ENCODE measurements around the gene ADAMTS17. TPM values are rescaled to one million over a fixed set of nuclear protein-coding genes. Genes with fewer than 3 reads are reported as not detected.

ADAMTS17 gene
- total and polyA plus RNA-seq, 9 donors = 3.1 to 8.2 (median 5.2) TPM

- DNase-seq = no peak
- WGBS (ENCODE audit: insufficient coverage) = 51% methylated on average over 6 of the region's 11 CpGs
- H3K4me1 ChIP-seq (ENCODE audit: control insufficient read depth, insufficient read depth, low read length) = peaks cover 14% of the 10 kb centered on the region
Observed at GRCh38 chr15:100224206-100225185, 117.3 kb downstream of the ADAMTS17 start.

DNA sequence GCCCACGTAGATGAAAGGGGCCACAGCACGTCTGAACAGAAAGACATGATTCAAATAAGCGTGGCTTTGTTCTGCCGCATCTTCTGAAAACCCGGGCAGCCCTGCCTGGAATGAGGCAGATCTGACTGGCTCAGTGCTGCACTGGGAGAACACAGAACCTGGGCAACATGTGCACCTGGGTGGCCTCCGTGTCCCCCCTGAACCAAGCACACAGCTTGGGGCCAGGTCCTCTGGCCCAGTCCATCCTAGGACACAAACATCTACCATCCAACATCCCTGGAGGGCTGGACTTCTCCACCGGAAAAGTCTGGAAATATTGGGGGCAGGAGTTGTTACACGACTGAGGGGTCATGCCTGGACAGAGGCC is 119.4 kb downstream of the ADAMTS17 start:
- no peak overlapping the region for H3K27ac ChIP-seq (ENCODE audit: low read length)
- H3K27me3 ChIP-seq (ENCODE audit: control insufficient read depth, insufficient read depth, low read length) = no peaks in the 10 kb centered on the region
- peaks cover 14% of the 10 kb centered on the region for H3K4me1 ChIP-seq (ENCODE audit: control insufficient read depth, insufficient read depth, low read length)
- H3K4me3 ChIP-seq (ENCODE audit: low read length) = no peak overlapping the region
- no peak for DNase-seq
- 77% methylated on average over 8 of the region's 8 CpGs for WGBS (ENCODE audit: insufficient coverage)
- H3K36me3 ChIP-seq (ENCODE audit: control insufficient read depth, insufficient read depth, low read length) = no peaks in the 10 kb centered on the region
- no peaks in the 10 kb centered on the region for H3K9me3 ChIP-seq (replicated peaks; ENCODE audit: control insufficient read depth, low read depth, low read length)

More at GRCh38 chr15:100224206-100225185, 117.3 kb downstream of the ADAMTS17 start:
- H3K27ac ChIP-seq (ENCODE audit: low read length) = no peak overlapping the region
- H3K4me3 ChIP-seq (ENCODE audit: low read length) = no peak overlapping the region
- no peaks in the 10 kb centered on the region for H3K27me3 ChIP-seq (ENCODE audit: control insufficient read depth, insufficient read depth, low read length)
- H3K9me3 ChIP-seq (replicated peaks; ENCODE audit: control insufficient read depth, low read depth, low read length) = no peaks in the 10 kb centered on the region
- H3K36me3 ChIP-seq (ENCODE audit: control insufficient read depth, insufficient read depth, low read length) = no peaks in the 10 kb centered on the region

- no peaks in the 10 kb centered on the region for H3K27me3 ChIP-seq (ENCODE audit: control insufficient read depth, insufficient read depth, low read length)
- H3K27ac ChIP-seq (ENCODE audit: low read length) = no peak overlapping the region
- H3K36me3 ChIP-seq (ENCODE audit: control insufficient read depth, insufficient read depth, low read length) = no peaks in the 10 kb centered on the region
- WGBS (ENCODE audit: insufficient coverage) = 69% methylated on average over 15 of the region's 22 CpGs
- H3K9me3 ChIP-seq (replicated peaks; ENCODE audit: control insufficient read depth, low read depth, low read length) = no peaks in the 10 kb centered on the region
- DNase-seq = peak; percentile 84
- no peak overlapping the region for H3K4me3 ChIP-seq (ENCODE audit: low read length)
- H3K4me1 ChIP-seq (ENCODE audit: control insufficient read depth, insufficient read depth, low read length) = peaks cover 14% of the 10 kb centered on the region
Observed at GRCh38 chr15:100221471-100222348, 120.1 kb downstream of the ADAMTS17 start.

GRCh38 chr15:100220058-100220768 is 121.6 kb downstream of the ADAMTS17 start:
- Histone ChIP-seq H3K27me3 (ENCODE audit: control insufficient read depth, insufficient read depth, low read length) (no peaks in the 10 kb centered on the region), H3K27ac (ENCODE audit: low read length) (no peak overlapping the region), H3K4me3 (ENCODE audit: low read length) (no peak overlapping the region), H3K9me3 (replicated peaks; ENCODE audit: control insufficient read depth, low read depth, low read length) (no peaks in the 10 kb centered on the region), H3K4me1 (ENCODE audit: control insufficient read depth, insufficient read depth, low read length) (peaks cover 14% of the 10 kb centered on the region), H3K36me3 (ENCODE audit: control insufficient read depth, insufficient read depth, low read length) (no peaks in the 10 kb centered on the region)
- no peak for DNase-seq
- 92% methylated on average over 7 of the region's 14 CpGs for WGBS (ENCODE audit: insufficient coverage)

DNA sequence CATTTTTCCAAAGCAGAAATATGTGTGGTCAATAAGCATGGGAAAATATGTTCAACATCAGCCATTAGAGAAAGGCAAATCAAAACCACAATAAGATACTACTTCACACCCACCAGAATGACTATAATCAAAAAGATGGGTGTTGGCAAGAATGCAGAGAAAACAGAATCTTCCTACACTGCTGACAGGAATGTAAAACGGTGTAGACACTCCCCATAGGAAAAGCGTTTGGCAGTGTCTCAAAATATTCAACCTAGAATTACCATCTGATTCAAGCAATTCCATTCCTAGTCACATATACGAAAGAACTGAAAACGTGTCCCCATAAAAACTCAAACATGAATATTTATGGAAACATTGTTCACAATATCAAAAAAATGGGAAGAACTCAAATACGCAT is 123.3 kb downstream of the ADAMTS17 start:
- Histone ChIP-seq H3K27me3 (ENCODE audit: control insufficient read depth, insufficient read depth, low read length) (no peaks in the 10 kb centered on the region), H3K4me1 (ENCODE audit: control insufficient read depth, insufficient read depth, low read length) (peaks cover 14% of the 10 kb centered on the region), H3K9me3 (replicated peaks; ENCODE audit: control insufficient read depth, low read depth, low read length) (no peaks in the 10 kb centered on the region), H3K36me3 (ENCODE audit: control insufficient read depth, insufficient read depth, low read length) (no peaks in the 10 kb centered on the region), H3K4me3 (ENCODE audit: low read length) (no peak overlapping the region), H3K27ac (ENCODE audit: low read length) (no peak overlapping the region)
- WGBS (ENCODE audit: insufficient coverage) = 44% methylated on average over 4 of the region's 5 CpGs
- no peak for DNase-seq

GRCh38 chr15:100216182-100216581 is 125.6 kb downstream of the ADAMTS17 start:
- H3K27ac ChIP-seq (ENCODE audit: low read length) = no peak overlapping the region

DNA sequence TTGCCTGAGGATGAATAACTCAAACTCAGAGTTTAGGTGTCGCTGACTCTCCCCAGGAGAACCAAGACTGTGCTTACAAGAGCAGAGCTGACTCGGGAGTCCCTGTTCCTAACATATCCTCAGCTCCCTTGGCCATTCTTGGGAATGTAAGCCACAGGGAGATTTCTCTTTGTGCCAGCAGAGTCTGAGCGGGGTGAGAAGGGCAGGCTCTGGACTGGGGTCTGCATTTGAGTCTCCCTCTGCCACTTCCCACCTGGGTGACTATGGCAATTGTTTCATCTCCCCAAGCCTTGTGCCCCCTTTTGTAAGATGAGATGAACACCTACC is 126.0 kb downstream of the ADAMTS17 start:
- 80% methylated on average over 1 of the region's 3 CpGs for WGBS (ENCODE audit: insufficient coverage)
- DNase-seq = no peak
- H3K27me3 ChIP-seq (ENCODE audit: control insufficient read depth, insufficient read depth, low read length) = peaks cover 3% of the 10 kb centered on the region
- H3K4me3 ChIP-seq (ENCODE audit: low read length) = no peak overlapping the region
- no peaks in the 10 kb centered on the region for H3K36me3 ChIP-seq (ENCODE audit: control insufficient read depth, insufficient read depth, low read length)
- no peaks in the 10 kb centered on the region for H3K9me3 ChIP-seq (replicated peaks; ENCODE audit: control insufficient read depth, low read depth, low read length)
- H3K27ac ChIP-seq (ENCODE audit: low read length) = no peak overlapping the region
- H3K4me1 ChIP-seq (ENCODE audit: control insufficient read depth, insufficient read depth, low read length) = peaks cover 4% of the 10 kb centered on the region

More at GRCh38 chr15:100216182-100216581, 125.6 kb downstream of the ADAMTS17 start:
- Histone ChIP-seq H3K4me1 (ENCODE audit: control insufficient read depth, insufficient read depth, low read length) (peaks cover 4% of the 10 kb centered on the region), H3K9me3 (replicated peaks; ENCODE audit: control insufficient read depth, low read depth, low read length) (no peaks in the 10 kb centered on the region), H3K4me3 (ENCODE audit: low read length) (no peak overlapping the region), H3K36me3 (ENCODE audit: control insufficient read depth, insufficient read depth, low read length) (no peaks in the 10 kb centered on the region), H3K27me3 (ENCODE audit: control insufficient read depth, insufficient read depth, low read length) (peaks cover 3% of the 10 kb centered on the region)
- no peak for DNase-seq
- WGBS (ENCODE audit: insufficient coverage) = 93% methylated on average over 6 of the region's 8 CpGs

GRCh38 chr15:100215031-100215842 is 126.5 kb downstream of the ADAMTS17 start:
- Histone ChIP-seq H3K27me3 (ENCODE audit: control insufficient read depth, insufficient read depth, low read length) (peaks cover 3% of the 10 kb centered on the region), H3K4me3 (ENCODE audit: low read length) (no peak overlapping the region), H3K27ac (ENCODE audit: low read length) (no peak overlapping the region), H3K9me3 (replicated peaks; ENCODE audit: control insufficient read depth, low read depth, low read length) (no peaks in the 10 kb centered on the region), H3K36me3 (ENCODE audit: control insufficient read depth, insufficient read depth, low read length) (no peaks in the 10 kb centered on the region), H3K4me1 (ENCODE audit: control insufficient read depth, insufficient read depth, low read length) (peaks cover 4% of the 10 kb centered on the region)
- 96% methylated on average over 9 of the region's 13 CpGs for WGBS (ENCODE audit: insufficient coverage)
- DNase-seq = no peak
